Measurements from ENCODE around the gene ZNF497.
A peak's percentile ranks its signal among the peaks of the same experiment; 100 is the strongest.

Gene ZNF497

DNA sequence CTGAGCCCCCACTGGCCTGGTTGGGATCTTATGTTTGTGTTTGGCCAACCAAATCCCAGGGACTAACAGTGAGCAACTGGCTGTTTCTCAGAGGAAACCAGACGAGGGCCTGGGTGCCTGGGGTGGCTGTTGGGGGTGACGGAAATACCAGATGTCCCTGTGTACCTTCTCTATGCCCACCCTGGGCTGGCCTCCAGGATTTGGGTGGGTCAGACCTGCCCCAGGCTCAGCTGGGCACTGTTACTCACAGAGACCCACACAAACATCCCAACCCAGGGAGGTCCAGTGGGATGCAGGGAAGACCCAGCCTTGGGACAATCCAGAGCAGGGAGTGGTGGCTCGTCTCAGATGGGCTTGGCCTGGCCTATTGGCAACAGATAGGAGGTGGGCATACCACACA lies 26.9 kb downstream of the ZNF497 start:
- H3K27me3 ChIP-seq (ENCODE audit: low read depth) = no peaks in the 10 kb centered on the region
- DNase-seq (ENCODE audit: low spot score in 2 of 2) = no peak
- in situ Hi-C loops (cut with MboI; ENCODE audit: low sequenced_read_pairs) = no loop called here
- no peak overlapping the region for H3K4me3 ChIP-seq
- peaks cover 12% of the 10 kb centered on the region for H3K36me3 ChIP-seq (replicated peaks)
- no peaks in the 10 kb centered on the region for H3K9me3 ChIP-seq
- no peaks in the 10 kb centered on the region for H3K4me1 ChIP-seq

DNA sequence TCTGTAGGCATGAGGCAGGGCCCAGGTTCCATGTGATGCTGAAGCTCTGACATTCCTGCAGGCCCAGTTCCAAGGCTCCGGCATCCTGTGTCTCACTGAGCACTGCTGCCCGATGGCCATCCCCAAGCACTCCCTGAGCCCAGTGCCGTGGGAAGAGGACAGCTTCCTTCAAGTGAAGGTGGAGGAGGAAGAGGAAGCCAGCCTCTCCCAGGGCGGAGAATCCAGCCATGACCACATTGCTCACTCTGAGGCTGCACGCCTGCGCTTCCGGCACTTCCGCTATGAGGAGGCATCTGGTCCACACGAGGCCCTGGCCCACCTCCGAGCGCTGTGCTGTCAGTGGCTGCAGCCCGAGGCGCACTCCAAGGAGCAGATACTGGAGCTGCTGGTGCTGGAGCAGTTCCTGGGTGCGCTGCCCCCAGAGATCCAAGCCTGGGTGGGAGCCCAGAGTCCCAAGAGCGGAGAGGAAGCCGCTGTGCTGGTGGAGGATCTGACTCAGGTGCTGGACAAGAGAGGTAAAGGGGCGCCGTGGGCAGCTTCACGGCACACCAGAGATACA lies 27.8 kb downstream of the ZNF497 start:
- no peak for DNase-seq (ENCODE audit: low spot score in 2 of 2)
- H3K4me3 ChIP-seq = no peak overlapping the region
- no peaks in the 10 kb centered on the region for H3K9me3 ChIP-seq
- no peaks in the 10 kb centered on the region for H3K27me3 ChIP-seq (ENCODE audit: low read depth)
- no peaks in the 10 kb centered on the region for H3K4me1 ChIP-seq
- peaks cover 12% of the 10 kb centered on the region for H3K36me3 ChIP-seq (replicated peaks)
- in situ Hi-C loops (cut with MboI; ENCODE audit: low sequenced_read_pairs) = no loop called here

DNA sequence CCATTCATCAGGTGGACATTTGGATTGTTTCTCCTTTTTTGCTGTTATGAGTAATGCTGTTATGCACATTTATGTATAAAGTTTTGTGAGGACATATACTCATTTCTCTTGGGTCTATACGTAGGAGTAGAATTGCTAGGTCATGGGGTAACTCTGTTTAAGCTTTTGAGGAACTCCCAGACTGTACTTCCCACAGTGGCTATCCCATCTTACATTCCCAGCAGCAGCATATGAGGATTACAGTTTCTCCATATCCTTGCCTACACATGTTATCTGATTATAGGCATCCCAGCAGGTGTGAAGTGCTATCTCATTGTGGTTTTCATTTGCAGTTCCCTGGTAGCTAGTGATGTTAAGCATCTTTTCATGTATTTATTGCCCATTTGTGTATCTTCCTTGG lies 29.9 kb downstream of the ZNF497 start:
- H3K36me3 ChIP-seq (replicated peaks) = no peaks in the 10 kb centered on the region
- in situ Hi-C loops (cut with MboI; ENCODE audit: low sequenced_read_pairs) = no loop called here
- no peaks in the 10 kb centered on the region for H3K9me3 ChIP-seq
- peaks cover 6% of the 10 kb centered on the region; the same call in 1 of the 2 replicates for H3K4me1 ChIP-seq
- no peak overlapping the region for H3K4me3 ChIP-seq
- no peaks in the 10 kb centered on the region for H3K27me3 ChIP-seq (ENCODE audit: low read depth)
- no peak for DNase-seq (ENCODE audit: low spot score in 2 of 2)

DNA sequence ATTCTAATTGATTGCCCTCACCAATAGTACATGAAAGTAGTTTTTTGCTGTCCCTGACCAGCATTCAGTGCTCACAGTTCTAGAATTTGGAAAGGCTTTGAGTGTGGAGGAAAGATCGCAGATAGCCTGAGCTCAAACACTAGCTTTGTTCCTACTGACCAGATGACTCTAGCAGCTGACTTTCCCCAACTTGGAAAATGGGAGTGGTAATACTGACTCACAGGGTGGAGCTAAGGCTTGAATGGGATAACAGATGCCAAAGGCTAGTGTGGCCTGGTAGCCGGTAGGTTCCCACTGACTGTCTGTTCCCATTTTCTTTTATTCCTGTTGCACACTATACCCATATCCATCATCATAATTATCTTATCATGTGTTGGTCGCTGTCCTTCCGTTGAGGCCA lies 32.1 kb downstream of the ZNF497 start:
- in situ Hi-C loops (cut with MboI; ENCODE audit: low sequenced_read_pairs) = no loop called here
- no peaks in the 10 kb centered on the region for H3K9me3 ChIP-seq
- DNase-seq (ENCODE audit: low spot score in 2 of 2) = no peak
- no peaks in the 10 kb centered on the region for H3K27me3 ChIP-seq (ENCODE audit: low read depth)
- peaks cover 12% of the 10 kb centered on the region for H3K4me1 ChIP-seq
- H3K36me3 ChIP-seq (replicated peaks) = no peaks in the 10 kb centered on the region; the same call in none of the 2 replicates
- H3K4me3 ChIP-seq = no peak overlapping the region

DNA sequence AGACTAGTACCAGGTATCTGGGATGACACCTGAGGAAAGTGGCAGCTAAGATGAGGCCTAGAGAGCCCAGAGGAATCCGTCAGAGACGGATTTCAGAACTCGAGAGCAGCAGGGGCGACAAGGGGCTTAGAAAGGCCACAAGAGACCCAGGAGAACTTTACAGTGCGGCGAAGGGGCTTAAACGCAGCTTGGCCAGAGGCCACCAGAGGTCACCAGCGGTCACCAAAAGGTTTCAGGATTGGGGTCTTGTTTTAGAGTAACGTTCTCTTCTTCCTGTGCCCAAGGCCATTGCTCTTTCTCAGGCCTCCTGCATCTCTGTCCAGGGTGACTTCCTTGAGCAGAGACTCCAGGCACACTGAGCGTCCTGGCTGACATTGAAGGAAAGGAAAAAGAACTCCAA lies 33.6 kb downstream of the ZNF497 start:
- peak; percentile 20 to 54 for DNase-seq (ENCODE audit: low spot score in 2 of 2)
- no peaks in the 10 kb centered on the region for H3K9me3 ChIP-seq
- no peaks in the 10 kb centered on the region for H3K27me3 ChIP-seq (ENCODE audit: low read depth)
- no peak overlapping the region for H3K4me3 ChIP-seq
- no peaks in the 10 kb centered on the region; the same call in none of the 2 replicates for H3K36me3 ChIP-seq (replicated peaks)
- peaks cover 13% of the 10 kb centered on the region for H3K4me1 ChIP-seq
- in situ Hi-C loops (cut with MboI; ENCODE audit: low sequenced_read_pairs) = no loop called here

DNA sequence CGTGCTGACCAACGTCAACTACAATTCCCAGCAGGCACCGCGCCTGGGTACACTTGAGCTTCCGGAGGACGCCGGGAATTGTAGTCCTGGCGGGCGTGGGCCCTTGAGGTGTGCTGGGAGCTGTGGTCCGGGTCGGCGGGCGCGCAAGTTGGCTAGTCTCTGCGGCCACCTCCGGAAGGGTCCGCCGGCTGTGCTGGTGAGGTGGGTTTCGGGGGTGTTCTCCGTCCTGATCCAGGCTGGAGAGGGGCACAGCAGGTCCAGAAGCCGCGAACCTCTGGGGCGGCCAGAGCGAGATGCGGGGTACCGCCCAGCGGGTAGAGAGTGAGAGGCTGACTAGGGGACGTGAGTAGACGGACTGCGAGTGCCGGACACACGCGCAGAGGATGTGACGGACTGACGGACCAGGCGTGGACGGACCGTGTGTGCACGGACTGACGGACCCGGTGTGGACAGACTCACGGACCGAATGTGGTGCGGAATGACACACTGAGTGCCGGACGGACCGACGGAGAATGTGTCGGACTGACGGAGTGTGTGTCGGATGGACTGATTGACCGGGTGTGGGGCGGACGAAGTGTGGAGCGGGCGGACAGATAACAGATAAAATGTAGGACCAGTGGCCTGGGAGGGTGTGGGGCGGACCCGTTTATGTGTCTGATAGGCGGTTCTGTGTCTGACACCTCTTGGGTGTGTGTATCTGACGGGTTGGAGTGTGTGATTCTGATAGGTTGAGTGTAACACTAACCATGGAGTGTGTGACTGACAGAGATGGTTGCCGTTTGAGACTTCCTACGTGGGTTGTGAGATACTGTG lies 35.4 kb downstream of the ZNF497 start, which contains the start of gene ZSCAN22:
Gene ZSCAN22, plus strand, starts transcription at position 81 of the 813 bp plus-strand sequence. CDS start 7,809 bp downstream, outside the sequence.
- Histone ChIP-seq H3K9me3 (no peaks in the 10 kb centered on the region), H3K27me3 (ENCODE audit: low read depth) (no peaks in the 10 kb centered on the region), H3K4me1 (peaks cover 13% of the 10 kb centered on the region), H3K36me3 (replicated peaks) (no peaks in the 10 kb centered on the region; the same call in none of the 2 replicates), H3K4me3 (peak within 1 kb of the TSS; percentile 99)
- in situ Hi-C loops (cut with MboI; ENCODE audit: low sequenced_read_pairs) = no loop called here
- DNase-seq (ENCODE audit: low spot score in 2 of 2) = peak; percentile 95 to 98

DNA sequence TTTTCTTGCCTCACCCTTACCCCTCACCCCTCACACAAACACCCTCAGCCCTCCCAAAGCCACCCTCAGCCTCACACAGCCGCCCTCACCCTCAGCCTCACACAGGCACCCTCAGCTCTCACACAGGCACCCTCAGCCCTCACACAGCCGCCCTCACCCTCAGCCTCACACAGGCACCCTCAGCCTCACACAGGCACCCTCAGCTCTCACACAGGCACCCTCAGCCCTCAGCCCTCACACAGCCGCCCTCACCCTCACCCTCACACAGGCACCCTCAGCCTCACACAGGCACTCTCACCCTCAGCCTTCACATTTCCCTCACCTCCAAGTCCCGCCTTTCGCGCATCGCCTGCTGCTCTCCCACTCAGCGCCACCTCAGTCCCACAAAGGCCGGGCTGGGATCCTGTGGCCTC lies 36.0 kb downstream of the ZNF497 start:
- no peak for DNase-seq (ENCODE audit: low spot score in 2 of 2)
- Histone ChIP-seq H3K4me1 (peaks cover 13% of the 10 kb centered on the region), H3K36me3 (replicated peaks) (no peaks in the 10 kb centered on the region; the same call in none of the 2 replicates), H3K27me3 (ENCODE audit: low read depth) (no peaks in the 10 kb centered on the region), H3K4me3 (peak overlapping the region; percentile 99), H3K9me3 (no peaks in the 10 kb centered on the region)
- in situ Hi-C loops (cut with MboI; ENCODE audit: low sequenced_read_pairs) = no loop called here

DNA sequence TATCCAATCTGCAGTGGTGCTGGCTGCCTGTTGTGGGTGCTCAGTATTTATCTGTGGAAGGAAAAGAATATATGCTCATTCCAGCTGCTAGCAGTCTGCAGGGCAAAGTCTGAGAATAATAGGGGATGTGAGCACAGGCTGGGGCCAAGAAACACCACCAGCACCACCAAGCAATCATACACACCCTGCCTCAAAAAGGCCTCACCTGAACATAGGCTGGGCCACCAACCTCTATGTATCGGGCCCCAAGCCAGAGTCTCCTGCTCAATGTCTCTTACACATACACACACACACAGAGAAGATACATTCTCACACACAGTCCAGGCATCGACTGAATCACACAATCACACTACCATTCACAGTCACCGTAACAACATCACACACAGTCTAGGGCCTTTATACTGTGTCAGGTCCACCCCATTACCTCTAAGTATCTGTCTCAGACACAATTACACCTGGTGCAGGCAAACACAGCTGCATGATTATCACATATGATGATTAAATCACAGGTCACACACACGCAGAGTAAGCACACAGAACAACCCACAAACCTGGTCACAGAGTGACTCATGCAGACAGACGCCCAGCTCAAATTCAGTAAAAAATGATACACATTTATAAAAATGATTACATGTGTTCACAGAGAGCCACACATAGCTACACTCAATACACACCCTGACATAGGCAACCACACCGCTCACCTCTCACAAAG lies 37.1 kb downstream of the ZNF497 start:
- Histone ChIP-seq H3K4me1 (peaks cover 13% of the 10 kb centered on the region), H3K9me3 (no peaks in the 10 kb centered on the region), H3K27me3 (ENCODE audit: low read depth) (no peaks in the 10 kb centered on the region), H3K4me3 (peak overlapping the region; percentile 99), H3K36me3 (replicated peaks) (no peaks in the 10 kb centered on the region; the same call in none of the 2 replicates)
- in situ Hi-C loops (cut with MboI; ENCODE audit: low sequenced_read_pairs) = no loop called here
- no peak for DNase-seq (ENCODE audit: low spot score in 2 of 2)

DNA sequence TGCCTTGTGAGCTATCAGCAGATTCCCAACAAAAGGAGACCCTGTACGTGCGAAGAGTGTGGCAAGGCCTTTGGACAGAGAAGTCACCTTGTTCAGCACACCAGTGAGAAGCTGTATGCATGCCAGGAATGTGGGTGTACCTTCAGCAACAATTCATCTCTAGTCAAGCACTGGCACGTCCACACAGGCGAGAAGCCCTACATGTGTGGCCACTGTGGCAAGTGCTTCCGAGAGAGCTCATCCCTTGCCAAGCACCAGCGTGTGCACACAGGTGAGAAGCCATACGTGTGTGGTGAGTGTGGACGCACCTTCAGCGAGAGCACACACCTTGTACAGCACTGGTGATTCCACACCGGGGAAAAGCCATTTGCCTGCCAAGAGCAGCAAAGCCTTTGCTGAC lies 43.3 kb downstream of the ZNF497 start:
- in situ Hi-C loops (cut with MboI; ENCODE audit: low sequenced_read_pairs) = no loop called here

DNA sequence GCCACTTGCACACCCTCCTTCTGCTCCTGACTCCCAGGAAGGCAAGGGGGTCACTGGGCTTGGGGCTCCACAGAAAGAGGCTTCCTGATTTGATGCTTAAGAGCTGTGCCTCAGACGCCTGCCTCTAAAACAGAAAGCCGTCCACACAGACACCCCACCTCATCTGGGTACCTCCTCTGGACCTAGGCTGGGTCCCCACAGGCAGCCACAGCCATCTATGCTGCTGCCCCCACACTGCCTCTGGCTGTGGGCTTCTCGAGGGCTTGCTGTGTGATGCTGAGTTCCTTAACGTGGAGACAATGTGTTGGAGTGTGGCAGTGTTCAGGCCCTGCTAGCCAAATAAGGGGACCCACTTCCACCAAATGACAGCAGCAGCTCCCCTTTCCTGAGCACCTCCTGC lies 44.3 kb downstream of the ZNF497 start:
- no peak overlapping the region for H3K4me3 ChIP-seq
- DNase-seq (ENCODE audit: low spot score in 2 of 2) = no peak
- no peaks in the 10 kb centered on the region for H3K9me3 ChIP-seq
- in situ Hi-C loops (cut with MboI; ENCODE audit: low sequenced_read_pairs) = no loop called here
- no peaks in the 10 kb centered on the region for H3K27me3 ChIP-seq (ENCODE audit: low read depth)
- H3K36me3 ChIP-seq (replicated peaks) = peaks cover 21% of the 10 kb centered on the region
- no peaks in the 10 kb centered on the region for H3K4me1 ChIP-seq

More for the DNA sequence above, 43.3 kb downstream of the ZNF497 start:
- DNase-seq (ENCODE audit: low spot score in 2 of 2) = no peak
- H3K27me3 ChIP-seq (ENCODE audit: low read depth) = no peaks in the 10 kb centered on the region
- no peaks in the 10 kb centered on the region for H3K4me1 ChIP-seq
- H3K9me3 ChIP-seq = no peaks in the 10 kb centered on the region
- no peak overlapping the region for H3K4me3 ChIP-seq
- peaks cover 11% of the 10 kb centered on the region; the same call in 1 of the 2 replicates for H3K36me3 ChIP-seq (replicated peaks)

DNA sequence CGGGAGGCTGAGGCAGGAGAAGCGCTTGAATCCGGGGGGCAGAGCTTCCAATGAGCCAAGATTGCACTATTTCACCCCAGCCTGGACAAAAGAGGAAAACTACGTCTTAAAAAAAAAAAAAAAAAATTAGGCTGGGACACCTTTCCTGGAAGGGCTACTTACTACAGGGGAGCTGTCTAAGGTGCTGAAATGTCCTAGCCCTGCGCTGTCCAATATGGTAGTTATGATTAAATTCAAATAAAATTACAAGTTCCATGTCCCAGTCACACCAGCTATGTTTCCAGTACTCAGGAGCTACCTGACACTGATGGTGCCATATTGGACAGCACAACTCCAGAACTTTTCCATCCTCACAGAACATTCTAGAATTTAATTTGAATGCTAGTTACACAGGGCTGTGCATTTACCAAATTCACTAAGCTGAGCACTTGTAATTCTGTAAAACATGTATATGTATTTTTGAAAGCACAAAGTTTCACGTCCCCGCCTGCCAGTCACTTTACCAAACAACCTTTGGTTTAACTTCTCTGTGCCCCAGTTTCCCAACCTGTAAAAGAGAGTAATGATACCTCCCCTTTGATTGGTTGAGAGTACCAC lies 45.0 kb downstream of the ZNF497 start:
- no peaks in the 10 kb centered on the region for H3K4me1 ChIP-seq
- H3K36me3 ChIP-seq (replicated peaks) = peaks cover 28% of the 10 kb centered on the region
- peak in 1 of 2 experiments; percentile 55 for DNase-seq (ENCODE audit: low spot score in 2 of 2)
- no peaks in the 10 kb centered on the region for H3K9me3 ChIP-seq
- in situ Hi-C loops (cut with MboI; ENCODE audit: low sequenced_read_pairs) = no loop called here
- no peaks in the 10 kb centered on the region for H3K27me3 ChIP-seq (ENCODE audit: low read depth)
- no peak overlapping the region for H3K4me3 ChIP-seq

DNA sequence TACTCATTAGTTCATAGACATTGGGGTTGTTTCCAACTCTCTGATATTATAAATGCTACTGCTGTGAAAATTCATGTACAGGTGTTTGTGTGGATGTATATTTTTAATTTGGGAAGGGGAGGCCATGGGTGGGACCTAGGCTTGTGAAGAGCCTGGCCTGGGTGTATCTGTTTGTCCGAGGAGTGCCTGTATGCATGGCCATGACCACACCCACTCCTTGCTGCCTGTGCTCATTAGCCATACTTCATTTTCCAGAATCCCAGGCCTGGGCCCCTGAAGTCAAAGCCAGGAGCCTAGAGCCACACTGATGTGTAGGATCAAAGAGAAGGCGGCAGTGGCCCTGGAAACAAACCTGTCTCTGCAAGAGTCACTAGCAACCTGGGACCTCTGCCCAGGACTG lies 47.0 kb downstream of the ZNF497 start:
- Histone ChIP-seq H3K4me3 (no peak overlapping the region), H3K36me3 (replicated peaks) (peaks cover 44% of the 10 kb centered on the region), H3K4me1 (no peaks in the 10 kb centered on the region), H3K27me3 (ENCODE audit: low read depth) (no peaks in the 10 kb centered on the region), H3K9me3 (no peaks in the 10 kb centered on the region)
- DNase-seq (ENCODE audit: low spot score in 2 of 2) = no peak
- in situ Hi-C loops (cut with MboI; ENCODE audit: low sequenced_read_pairs) = no loop called here

DNA sequence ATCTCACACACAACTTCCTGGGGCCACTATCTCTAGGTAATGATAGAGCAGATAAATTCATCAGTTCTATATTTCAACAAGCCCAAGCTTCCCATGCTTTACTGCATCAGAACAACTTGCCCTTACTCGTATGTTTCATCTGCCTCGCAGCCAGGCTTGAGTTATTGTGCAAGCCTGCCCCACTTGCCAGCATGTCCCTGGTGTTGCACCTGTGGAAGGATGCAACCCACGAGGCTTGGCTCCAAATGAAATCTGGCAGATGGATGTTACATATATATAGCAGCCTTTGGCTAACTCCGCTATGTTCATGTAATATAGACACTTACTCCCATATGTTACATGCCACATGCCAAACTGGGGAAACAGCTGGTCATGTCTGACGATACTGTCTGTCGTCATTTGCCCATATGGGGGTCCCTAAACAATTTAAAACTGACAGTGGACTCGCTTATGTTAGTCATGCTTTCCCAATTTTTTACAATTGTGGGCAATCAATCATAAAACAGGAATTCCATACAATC lies 51.1 kb downstream of the ZNF497 start:
- in situ Hi-C loops (cut with MboI; ENCODE audit: low sequenced_read_pairs) = no loop called here
- H3K9me3 ChIP-seq = no peaks in the 10 kb centered on the region
- DNase-seq (ENCODE audit: low spot score in 2 of 2) = no peak
- H3K36me3 ChIP-seq (replicated peaks) = peaks cover 73% of the 10 kb centered on the region
- no peaks in the 10 kb centered on the region for H3K4me1 ChIP-seq
- no peak overlapping the region for H3K4me3 ChIP-seq
- H3K27me3 ChIP-seq (ENCODE audit: low read depth) = no peaks in the 10 kb centered on the region
